ENCODE data around the gene GPR32. TPM values are rescaled to one million over a fixed set of nuclear protein-coding genes. Genes with fewer than 3 reads are reported as not detected.
"Not testable (repeated sequence)": the region's sequence is repeated elsewhere in the genome, so short reads cannot be mapped to it uniquely, and the experiment has no call there.

The GPR32 gene
- total RNA-seq, 1 donor from 2014 or later, result not detected

DNA sequence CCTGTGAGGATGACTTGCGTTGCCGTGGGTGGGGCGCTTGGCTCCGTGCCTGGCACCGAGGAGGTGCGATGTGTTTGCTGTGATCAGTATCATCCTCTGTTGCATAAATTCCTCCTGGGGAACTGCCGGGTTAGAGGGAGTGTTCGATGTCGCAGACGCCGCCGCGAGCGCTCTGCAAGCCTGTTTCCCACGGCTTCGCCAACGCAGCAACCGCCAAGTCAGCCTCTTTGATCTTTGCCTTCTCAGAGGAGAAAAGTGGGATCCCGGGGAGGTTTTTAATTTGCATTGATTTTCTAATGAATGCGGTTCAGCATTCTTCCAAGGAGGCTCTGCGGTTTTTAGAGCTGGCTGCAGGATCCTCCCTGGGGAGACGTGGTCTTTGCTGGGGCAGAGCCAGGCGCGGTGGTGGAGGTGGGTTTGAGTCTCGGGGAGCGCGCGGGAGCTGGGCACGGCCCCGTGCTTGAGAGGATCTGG, 7.6 kb downstream of the GPR32 start:
- intact Hi-C loops (cut with DNase I), result no loop called here
- no peaks in the 10 kb centered on the region for H3K36me3 ChIP-seq
- no peak for TF ChIP-seq CTCF (IDR thresholded peaks at IDR 0.05)
- H3K4me3 ChIP-seq, result no peak overlapping the region
- peaks cover 5% of the 10 kb centered on the region for H3K4me1 ChIP-seq
- H3K9me3 ChIP-seq, result no peaks in the 10 kb centered on the region
- DNase-seq (no peak), ATAC-seq (no peak)
- H3K27ac ChIP-seq, result no peak overlapping the region
- H3K27me3 ChIP-seq, result peaks cover 56% of the 10 kb centered on the region

DNA sequence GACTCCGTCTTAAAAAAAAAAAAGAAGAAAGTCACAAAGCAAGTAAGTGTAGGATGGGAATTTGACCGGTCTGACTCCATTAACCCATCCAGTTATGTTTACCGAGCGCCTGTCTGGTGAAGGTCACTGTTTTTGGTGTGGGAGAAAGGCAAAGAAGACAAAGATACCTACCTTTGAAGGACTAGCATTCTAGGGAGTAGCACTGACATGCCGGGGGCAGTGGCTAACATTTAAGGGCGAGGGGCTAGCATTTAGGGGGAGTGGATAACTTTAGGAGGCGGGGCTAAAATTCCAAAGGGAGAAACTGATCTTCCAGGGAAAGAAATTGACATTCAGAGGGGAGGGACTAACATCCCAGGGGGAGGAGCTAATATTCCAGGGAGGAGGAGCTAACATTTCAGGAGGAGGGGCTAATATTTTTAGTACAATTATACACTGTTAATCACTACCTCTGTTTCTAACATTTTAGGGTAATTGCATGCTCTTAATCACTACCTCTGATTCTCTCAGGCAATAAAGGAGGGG, 8.7 kb downstream of the GPR32 start:
- intact Hi-C loops (cut with DNase I), result no loop called here
- Histone ChIP-seq H3K27me3 (peaks cover 59% of the 10 kb centered on the region), H3K36me3 (no peaks in the 10 kb centered on the region), H3K9me3 (no peaks in the 10 kb centered on the region), H3K4me1 (peaks cover 10% of the 10 kb centered on the region), H3K4me3 (no peak overlapping the region), H3K27ac (no peak overlapping the region)
- TF ChIP-seq CTCF (IDR thresholded peaks at IDR 0.05), result no peak
- ATAC-seq (no peak), DNase-seq (no peak)

DNA sequence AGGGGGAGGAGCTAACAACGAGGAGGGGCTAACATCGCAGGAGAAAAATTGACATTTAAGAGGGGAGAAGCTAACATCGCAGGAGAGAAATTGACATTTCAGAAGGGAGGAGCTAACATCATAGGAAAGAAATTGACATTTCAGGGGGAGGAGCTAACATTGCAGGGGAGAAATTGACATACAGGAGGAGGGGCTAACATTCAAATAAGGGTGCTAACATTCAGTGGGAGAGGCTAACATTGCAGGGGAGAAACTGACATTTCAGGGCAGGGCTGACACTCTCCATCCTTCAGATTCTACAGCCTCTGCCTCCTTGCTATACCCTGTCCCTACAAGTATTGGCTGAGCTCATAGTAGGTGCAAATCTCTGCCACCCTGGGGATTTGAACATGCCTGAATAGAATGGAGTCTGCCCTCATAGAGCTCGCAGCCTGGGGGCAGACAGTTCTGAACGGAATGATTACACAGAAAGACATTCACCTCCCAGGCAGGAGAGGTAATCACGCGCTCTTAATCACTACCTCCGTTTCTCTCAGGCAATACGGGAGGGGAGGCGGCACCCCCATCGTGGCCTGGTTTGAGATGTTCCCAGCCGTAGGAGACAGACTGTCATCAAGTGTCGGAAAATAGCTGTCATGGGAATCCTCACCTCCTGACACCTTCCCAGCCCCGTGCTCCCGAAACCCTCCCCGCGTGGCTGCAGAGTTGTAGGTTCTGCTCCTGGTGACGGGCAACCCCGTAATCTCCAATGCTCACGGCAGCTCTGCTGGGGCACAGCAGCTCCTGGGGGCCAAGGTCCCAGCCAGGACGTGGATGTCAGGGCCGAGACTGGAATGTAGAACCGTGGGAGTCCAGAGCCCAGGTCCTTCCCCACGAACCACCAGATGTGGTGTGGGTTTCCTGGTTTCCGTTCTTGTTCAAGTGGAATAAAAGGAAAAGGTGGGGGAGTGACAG, 9.5 kb downstream of the GPR32 start:
- no peaks in the 10 kb centered on the region for H3K36me3 ChIP-seq
- TF ChIP-seq CTCF (IDR thresholded peaks at IDR 0.05), result no peak
- H3K27ac ChIP-seq, result no peak overlapping the region
- intact Hi-C loops (cut with DNase I), result no loop called here
- no peak overlapping the region for H3K4me3 ChIP-seq
- peaks cover 10% of the 10 kb centered on the region for H3K4me1 ChIP-seq
- H3K27me3 ChIP-seq, result peaks cover 59% of the 10 kb centered on the region
- no peak for DNase-seq
- H3K9me3 ChIP-seq, result no peaks in the 10 kb centered on the region
- no peak for ATAC-seq

- Histone ChIP-seq H3K27ac (no peak overlapping the region), H3K4me3 (no peak overlapping the region), H3K36me3 (no peaks in the 10 kb centered on the region), H3K9me3 (no peaks in the 10 kb centered on the region), H3K27me3 (peaks cover 59% of the 10 kb centered on the region), H3K4me1 (peaks cover 10% of the 10 kb centered on the region)
- intact Hi-C loops (cut with DNase I), result no loop called here
- no peak for DNase-seq
- no peak for TF ChIP-seq CTCF (IDR thresholded peaks at IDR 0.05)
- ATAC-seq, result peak; percentile 74
Observed at GRCh38 chr19:50780753-50781435, 10.6 kb downstream of the GPR32 start.

- H3K36me3 ChIP-seq; H3K4me3 ChIP-seq; H3K27ac ChIP-seq; intact Hi-C loops (cut with DNase I); H3K4me1 ChIP-seq; ATAC-seq; H3K9me3 ChIP-seq; DNase-seq: not testable (repeated sequence)
- peaks cover 36% of the 10 kb centered on the region for H3K27me3 ChIP-seq
Observed at GRCh38 chr19:50783848-50784152, 13.5 kb downstream of the GPR32 start.

DNA sequence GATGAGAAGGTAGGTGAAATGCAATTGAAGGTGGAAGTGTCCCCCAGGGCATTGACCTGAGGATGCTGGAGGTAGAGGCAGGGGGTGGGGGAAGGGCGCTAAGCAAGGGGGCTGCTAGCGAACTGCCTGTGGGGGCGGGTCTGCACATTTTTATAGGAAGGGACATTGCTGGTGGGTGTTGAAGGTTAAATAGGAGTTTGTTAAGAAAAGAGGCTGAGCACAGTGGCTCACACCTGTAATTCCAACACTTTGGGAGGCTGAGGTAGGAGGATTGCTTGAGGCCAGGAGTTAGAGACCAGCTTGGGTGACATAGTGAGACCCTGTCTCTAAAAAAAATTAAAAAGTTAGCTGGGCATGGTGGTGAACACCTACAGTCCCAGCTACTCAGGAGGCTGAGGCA, 14.4 kb downstream of the GPR32 start:
- Histone ChIP-seq H3K4me1 (peaks cover 5% of the 10 kb centered on the region), H3K9me3 (no peaks in the 10 kb centered on the region), H3K27me3 (peaks cover 28% of the 10 kb centered on the region), H3K4me3 (no peak overlapping the region), H3K36me3 (no peaks in the 10 kb centered on the region), H3K27ac (no peak overlapping the region)
- ATAC-seq, result no peak
- intact Hi-C loops (cut with DNase I), result no loop called here
- TF ChIP-seq CTCF (IDR thresholded peaks at IDR 0.05), result no peak
- DNase-seq, result no peak
